Tibial nerve (tissue), 4 donors: ENCODE data around the gene LTB4R2. TPM values are rescaled to one million over a fixed set of nuclear protein-coding genes. Genes with fewer than 3 reads are reported as not detected.

Source experiments
- DNase-seq, 2 donors: peaks; one replicate each; pipeline ENCODE4 v3.0.0-alpha.2; 2019; ENCODE audit warnings: low spot score in 2 of 2
- H3K27ac ChIP-seq, 4 donors: fragments of 200-600 bp; sonication (generic) in 3 of 4; one replicate each; pipeline ENCODE4 v1.5.1; 2017 to 2019; ENCODE audit warnings: mild to moderate bottlenecking in 1 of 4
- H3K27me3 ChIP-seq, 2 donors: fragments of 200-600 bp; sonication (generic) in 1 of 2; one replicate each; pipeline versions ENCODE4 v1.5.1 to v1.6.0; 2017 to 2019
- H3K36me3 ChIP-seq, 3 donors: fragments of 200-600 bp; sonication (generic); one replicate each; pipeline ENCODE4 v1.5.1; 2018 to 2019
- H3K4me1 ChIP-seq, 4 donors: fragments of 200-600 bp; sonication (generic) in 3 of 4; one replicate each; pipeline ENCODE4 v1.5.1; 2017 to 2019
- H3K4me3 ChIP-seq, 4 donors: fragments of 200-600 bp; sonication (generic) in 3 of 4; one replicate each; pipeline ENCODE4 v1.5.1; 2017 to 2019; ENCODE audit warnings: mild to moderate bottlenecking in 1 of 4, moderate library complexity in 1 of 4
- H3K9me3 ChIP-seq, 4 donors: fragments of 200-600 bp; sonication (generic) in 3 of 4; one replicate each; pipeline ENCODE4 v1.5.1; 2017 to 2019
- CTCF ChIP-seq, 5 experiments: fragments of 200-600 bp in 3 of 5; fragments of 450-650 bp in 2 of 5; sonication (generic) in 3 of 5; IDR thresholded peaks; one replicate each; pipeline ENCODE4 v1.5.1; 2016 to 2019; ENCODE audit warnings: antibody characterized with exemption in 5 of 5, mild to moderate bottlenecking in 3 of 5, moderate library complexity in 2 of 5
- EP300 ChIP-seq, 2 donors: sonication (generic); formaldehyde crosslinking; IDR thresholded peaks; one replicate each; pipeline ENCODE4 v1.6.1; 2017; ENCODE audit warnings: antibody characterized with exemption in 2 of 2, mild to moderate bottlenecking in 1 of 2
- POLR2A ChIP-seq, 2 donors: fragments of 450-650 bp; IDR thresholded peaks; one replicate each; pipeline ENCODE4 v1.6.1; 2017; ENCODE audit warnings: antibody characterized with exemption in 2 of 2, mild to moderate bottlenecking in 2 of 2, moderate library complexity in 2 of 2
- WGBS, 2 donors: methylation state at CpG; one replicate each; pipeline ENCODE4 v1.1.5; 2018; 5-methylcytosine and 5-hydroxymethylcytosine counted together
- total RNA-seq, 4 donors: library from RNA; depleted of rRNA; stranded (reverse); fragments of >200 nt; gene quantifications; one replicate each; pipeline ENCODE4 v1.1.0, GENCODE V29; 2016

LTB4R2 gene
- total RNA-seq, 4 donors from 2014 or later, result 15.5 to 31.5 (median 20.2) TPM

DNA sequence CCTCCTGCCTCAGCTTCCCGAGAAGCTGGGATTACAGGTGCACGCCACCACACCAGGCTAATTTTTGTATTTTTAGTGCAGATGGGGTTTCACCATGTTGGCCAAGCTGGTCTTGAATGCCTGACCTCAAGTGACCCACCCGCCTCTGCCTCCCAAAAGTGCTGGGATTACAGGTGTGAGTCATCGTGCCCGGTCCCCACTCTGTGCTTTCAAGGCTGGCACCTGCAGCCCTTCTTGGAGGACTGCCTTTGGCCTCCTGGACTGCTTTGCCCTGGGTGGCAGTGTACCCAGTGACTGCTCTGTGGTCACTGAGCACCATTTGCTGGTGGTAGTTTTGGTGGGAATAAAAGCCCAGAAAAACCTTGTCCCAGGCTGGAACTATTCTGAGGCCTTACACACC is 22.9 kb upstream of the LTB4R2 start:
- TF ChIP-seq CTCF (IDR thresholded peaks at IDR 0.05) (no peak), EP300 (IDR thresholded peaks at IDR 0.05) (no peak), POLR2A (IDR thresholded peaks at IDR 0.05) (no peak)
- no peaks in the 10 kb centered on the region for H3K27me3 ChIP-seq
- no peak overlapping the region for H3K4me3 ChIP-seq
- no peak overlapping the region for H3K27ac ChIP-seq
- peaks cover 0 to 6% (median 0%) of the 10 kb centered on the region in 4 donors for H3K4me1 ChIP-seq
- H3K36me3 ChIP-seq, result peaks cover 0 to 33% (median 12%) of the 10 kb centered on the region in 3 donors
- H3K9me3 ChIP-seq, result no peaks in the 10 kb centered on the region
- no peak for DNase-seq
- 94 to 97% methylated on average over 5 of the region's 5 CpGs for WGBS, 2 donors

DNA sequence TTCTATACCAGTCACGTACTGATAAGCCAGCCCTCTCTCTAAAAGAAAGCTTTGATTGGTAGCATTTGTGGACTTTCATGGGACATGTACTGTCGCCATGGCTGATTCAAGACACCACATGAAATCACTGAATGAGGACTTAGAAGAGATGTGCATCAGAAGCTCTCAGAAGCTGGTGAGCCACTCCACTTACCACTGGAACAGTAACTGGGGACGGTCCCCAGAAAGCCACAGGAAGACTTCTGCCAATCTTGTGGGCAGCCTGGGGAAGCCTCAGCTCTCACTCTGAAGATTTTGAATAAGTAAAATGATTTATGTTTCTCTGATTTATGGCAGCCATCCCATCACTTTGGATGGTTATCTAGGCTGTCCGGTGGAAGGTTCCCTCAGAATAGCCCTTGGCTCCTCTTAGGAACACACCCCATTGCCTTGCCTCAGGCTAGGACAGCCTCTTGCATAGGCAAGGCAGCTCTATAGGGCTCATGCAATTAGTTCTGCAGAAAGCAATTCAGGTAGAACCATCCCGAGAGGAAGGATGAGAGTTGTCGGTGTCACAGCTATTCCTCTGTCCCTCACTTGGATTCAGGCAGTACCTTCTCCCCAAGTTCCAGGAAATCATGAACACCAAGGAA is 20.2 kb upstream of the LTB4R2 start:
- Histone ChIP-seq H3K9me3 (no peaks in the 10 kb centered on the region), H3K27ac (no peak overlapping the region), H3K27me3 (no peaks in the 10 kb centered on the region), H3K4me3 (no peak overlapping the region), H3K36me3 (peaks cover 0 to 55% (median 12%) of the 10 kb centered on the region in 3 donors), H3K4me1 (no peaks in the 10 kb centered on the region)
- 84 to 87% methylated on average over 6 of the region's 6 CpGs for WGBS, 2 donors
- no peak for TF ChIP-seq EP300 (IDR thresholded peaks at IDR 0.05)
- TF ChIP-seq POLR2A (IDR thresholded peaks at IDR 0.05), result no peak
- no peak for TF ChIP-seq CTCF (IDR thresholded peaks at IDR 0.05)
- DNase-seq, result no peak

GRCh38 chr14:24290746-24291145 is 19.2 kb upstream of the LTB4R2 start:
- DNase-seq, result no peak
- no peaks in the 10 kb centered on the region for H3K9me3 ChIP-seq
- H3K27me3 ChIP-seq, result no peaks in the 10 kb centered on the region
- peaks cover 0 to 63% (median 13%) of the 10 kb centered on the region in 3 donors for H3K36me3 ChIP-seq
- TF ChIP-seq CTCF (IDR thresholded peaks at IDR 0.05) (no peak), EP300 (IDR thresholded peaks at IDR 0.05) (no peak), POLR2A (IDR thresholded peaks at IDR 0.05) (no peak)
- WGBS, 2 donors, result 72 to 87% methylated on average over 9 of the region's 9 CpGs
- no peak overlapping the region for H3K4me3 ChIP-seq
- no peaks in the 10 kb centered on the region for H3K4me1 ChIP-seq
- H3K27ac ChIP-seq, result no peak overlapping the region

DNA sequence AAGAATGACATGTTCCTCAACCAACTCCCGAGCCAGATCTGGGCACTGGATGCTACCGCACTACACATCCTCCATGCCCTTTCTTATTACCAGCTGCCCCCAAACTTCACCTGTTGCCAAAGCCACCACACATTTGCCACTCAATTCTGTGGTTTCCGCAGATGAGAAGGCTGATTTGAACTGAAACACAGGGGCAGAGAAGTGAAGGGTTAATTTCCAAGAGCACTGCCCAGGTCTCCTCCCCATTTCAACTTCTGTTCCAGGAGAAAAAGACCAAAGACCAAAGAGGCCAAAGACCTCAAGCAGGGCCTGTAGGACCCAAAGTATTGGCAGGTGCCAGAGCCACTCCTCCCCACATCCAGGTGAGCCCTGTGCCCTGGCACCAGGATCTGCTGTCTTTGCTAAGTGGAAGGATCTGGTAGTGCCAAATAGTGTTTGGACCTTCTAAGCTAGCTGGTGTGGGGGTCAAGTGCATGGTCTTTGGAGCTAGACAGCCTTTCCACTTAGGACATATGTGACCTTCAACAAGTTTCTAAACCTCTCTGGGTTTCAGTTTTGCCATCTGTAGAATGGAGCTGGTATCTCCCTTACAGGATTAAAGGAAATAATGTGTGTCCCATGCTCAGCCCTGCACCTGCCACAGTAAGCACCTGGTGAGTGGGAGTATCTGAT is 18.4 kb upstream of the LTB4R2 start:
- Histone ChIP-seq H3K27me3 (no peaks in the 10 kb centered on the region), H3K36me3 (peaks cover 0 to 71% (median 17%) of the 10 kb centered on the region in 3 donors), H3K9me3 (no peaks in the 10 kb centered on the region), H3K4me1 (peaks cover 0 to 3% (median 0%) of the 10 kb centered on the region in 4 donors), H3K4me3 (no peak overlapping the region), H3K27ac (no peak overlapping the region)
- TF ChIP-seq POLR2A (IDR thresholded peaks at IDR 0.05), result no peak
- no peak for TF ChIP-seq EP300 (IDR thresholded peaks at IDR 0.05)
- no peak for TF ChIP-seq CTCF (IDR thresholded peaks at IDR 0.05)
- WGBS, 2 donors, result 85 to 92% methylated on average over 3 of the region's 3 CpGs
- DNase-seq, result no peak

DNA sequence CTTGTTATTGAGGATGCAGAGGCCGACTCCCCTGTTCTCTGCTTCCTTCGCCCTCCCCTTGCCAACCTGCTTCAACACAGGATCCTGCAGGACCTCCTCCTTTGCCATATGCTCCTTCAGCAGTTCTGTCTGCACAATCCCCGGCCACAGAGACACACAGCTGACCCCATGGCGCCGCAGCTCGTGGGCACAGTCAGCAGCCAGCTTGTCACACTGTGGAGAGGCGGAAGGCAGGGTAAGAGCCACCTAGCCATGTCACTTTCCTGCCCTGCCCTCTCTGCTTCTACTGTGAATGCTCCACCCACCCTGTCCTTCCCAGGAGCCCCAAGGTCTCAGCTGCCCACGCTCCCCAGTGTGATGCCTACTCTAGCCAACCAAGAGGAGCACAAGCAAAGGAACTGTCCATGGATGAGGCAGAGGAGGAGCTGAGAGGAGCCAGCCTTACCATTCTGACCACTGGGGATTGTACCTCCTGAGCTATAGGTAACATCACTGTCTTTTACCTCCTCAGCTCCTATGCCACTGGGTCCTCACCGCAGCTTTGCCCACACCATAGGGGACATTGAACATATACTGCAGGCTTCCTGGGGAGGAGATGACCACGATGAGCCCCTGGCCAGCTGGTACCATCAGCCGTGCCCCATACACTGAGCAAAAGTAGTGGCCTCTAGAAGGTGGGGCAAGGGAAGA is 17.7 kb upstream of the LTB4R2 start:
- peaks cover 0 to 71% (median 17%) of the 10 kb centered on the region in 3 donors for H3K36me3 ChIP-seq
- 84 to 88% methylated on average over 9 to 11 of the region's 11 CpGs for WGBS, 2 donors
- H3K27ac ChIP-seq, result no peak overlapping the region
- TF ChIP-seq POLR2A (IDR thresholded peaks at IDR 0.05), result no peak
- no peak for TF ChIP-seq EP300 (IDR thresholded peaks at IDR 0.05)
- no peak for TF ChIP-seq CTCF (IDR thresholded peaks at IDR 0.05)
- no peaks in the 10 kb centered on the region for H3K9me3 ChIP-seq
- no peak overlapping the region for H3K4me3 ChIP-seq
- H3K27me3 ChIP-seq, result no peaks in the 10 kb centered on the region
- H3K4me1 ChIP-seq, result peaks cover 0 to 10% (median 0%) of the 10 kb centered on the region in 4 donors
- DNase-seq, result no peak
